Measurements from ENCODE around the gene HAND2. TPM values are rescaled to one million over a fixed set of nuclear protein-coding genes. Genes with fewer than 3 reads are reported as not detected.

HAND2 gene
- polyA plus RNA-seq, 12 donors = 0.12 to 20.5 (median 1.8) TPM; not detected in 4

- DNase-seq = no peak
Observed at GRCh38 chr4:173537613-173538147, 7.7 kb upstream of the HAND2 start.

- DNase-seq = no peak
Observed at GRCh38 chr4:173536808-173537429, 6.9 kb upstream of the HAND2 start.

GRCh38 chr4:173535957-173536356, 5.9 kb upstream of the HAND2 start:
- DNase-seq = no peak

GRCh38 chr4:173535165-173535902, 5.3 kb upstream of the HAND2 start:
- DNase-seq = no peak

GRCh38 chr4:173534434-173534833, 4.4 kb upstream of the HAND2 start:
- no peak for DNase-seq

- no peak for DNase-seq
Observed at GRCh38 chr4:173532725-173533511, 2.9 kb upstream of the HAND2 start.

GRCh38 chr4:173531086-173531965, 1.3 kb upstream of the HAND2 start:
- no peak for DNase-seq

GRCh38 chr4:173530326-173531085, 477 bp upstream of the HAND2 start:
- DNase-seq = no peak

- DNase-seq = no peak
Observed at GRCh38 chr4:173528378-173529321, 1.4 kb downstream of the HAND2 start.

GRCh38 chr4:173527103-173527891, 2.7 kb downstream of the HAND2 start:
- no peak for DNase-seq

- no peak for DNase-seq
Observed at GRCh38 chr4:173526724-173527102, 3.3 kb downstream of the HAND2 start.

GRCh38 chr4:173526027-173526482, 4.0 kb downstream of the HAND2 start:
- no peak for DNase-seq

GRCh38 chr4:173525118-173526011, 4.7 kb downstream of the HAND2 start:
- no peak for DNase-seq

GRCh38 chr4:173524218-173525117, 5.6 kb downstream of the HAND2 start:
- DNase-seq = no peak

- no peak for DNase-seq
Observed at GRCh38 chr4:173522951-173523395, 7.1 kb downstream of the HAND2 start.

All from muscle of arm (tissue), 12 donors.